Lower leg skin (tissue), 3 donors: Measurements from ENCODE around the gene TBX4.

Experiments
- CTCF ChIP-seq, 3 donors: fragments of 450-650 bp; IDR thresholded peaks; one replicate each; pipeline ENCODE4 v1.5.1; 2016; ENCODE audit warnings: antibody characterized with exemption in 3 of 3, mild to moderate bottlenecking in 3 of 3, moderate library complexity in 2 of 3
- POLR2A ChIP-seq, 2 donors: fragments of 450-650 bp; IDR thresholded peaks; one replicate each; pipeline ENCODE4 v1.6.1; 2016 to 2017; ENCODE audit warnings: antibody characterized with exemption in 2 of 2, mild to moderate bottlenecking in 1 of 2, moderate library complexity in 1 of 2

- TF ChIP-seq CTCF (IDR thresholded peaks at IDR 0.05) (no peak), POLR2A (IDR thresholded peaks at IDR 0.05) (no peak)
Measured at GRCh38 chr17:61505846-61506627, 53.8 kb downstream of the TBX4 start.
